K562 (cell line): ENCODE measurements around the gene DDAH2. TPM values are rescaled to one million over a fixed set of nuclear protein-coding genes. Genes with fewer than 3 reads are reported as not detected.
A peak's percentile ranks its signal among the peaks of the same experiment; 100 is the strongest.

ENCODE experiments used
- ATAC-seq: fragments of 200-7000 bp; cut with Tn5 transposase; 3 replicates; pipeline ENCODE4 v1.9.1; 2020; ENCODE audit warnings: moderate library complexity
- BruUV-seq: library from RNA; stranded (reverse); fragments of 400-500 nt; replicated peaks from 2 replicates; lab custom pipeline; 2021; lab: Mats Ljungman, UMichigan
- CTCF ChIA-PET: fragments of 300-600 bp; formaldehyde crosslinking; extraction: SDS; loops from one replicate; lab custom pipeline; 2021; ENCODE audit warnings: low intra/inter-chr PET ratio; lab: Yijun Ruan, JAX
- POLR2A ChIA-PET: fragments of 300-600, 350-650 bp; sonication (Branson Sonifier 250); formaldehyde crosslinking; extraction: SDS; loops from one replicate; lab custom pipeline; 2021; ENCODE audit warnings: antibody characterized with exemption, inconsistent platforms; lab: Yijun Ruan, JAX
- DNase-seq, 4 experiments: peaks; one replicate each; pipeline versions ENCODE4 v3.0.0 to v3.0.0-alpha.2; 2011 to 2018; ENCODE audit warnings: low spot score in 3 of 4, mixed read lengths in 3 of 4; ENCODE audit errors: extremely low read depth in 1 of 4
- FAIRE-seq: peaks from 2 replicates; lab custom pipeline; 2011; peaks lifted over from hg19 to GRCh38; lab: Jason Lieb, UNC
- H2AFZ ChIP-seq: 2 replicates; pipeline ENCODE4 v1.6.0; 2011; ENCODE audit warnings: low read depth, low read length, control low read depth, inconsistent platforms
- H3K27ac ChIP-seq: fragments of 200-600 bp; 3 replicates; pipeline ENCODE4 v1.8.0; 2011; ENCODE audit warnings: low read depth, mild to moderate bottlenecking, control low read depth, inconsistent platforms, low read length, moderate library complexity, mixed read lengths; ENCODE audit errors: extremely low read depth
- H3K27me3 ChIP-seq, 2 experiments: fragments of 300-600 bp in 1 of 2; 2 replicates in 1 of 2; 3 replicates in 1 of 2; pipeline versions ENCODE4 v1.6.0 to v1.8.0; 2011; ENCODE audit warnings: inconsistent platforms in 2 of 2, low read length in 2 of 2, mild to moderate bottlenecking in 1 of 2, mixed read lengths in 1 of 2, moderate library complexity in 1 of 2; ENCODE audit not compliant: control insufficient read depth in 2 of 2, insufficient read depth in 2 of 2
- H3K36me3 ChIP-seq: fragments of 300-600 bp; 3 replicates; pipeline ENCODE4 v1.8.0; 2011; ENCODE audit warnings: mild to moderate bottlenecking, low read length, inconsistent platforms; ENCODE audit not compliant: control insufficient read depth, insufficient read depth
- H3K4me1 ChIP-seq, 2 experiments: fragments of 200-600 bp in 1 of 2; replicated peaks in 1 of 2; 2 replicates in 1 of 2; 3 replicates in 1 of 2; pipeline versions ENCODE4 v1.5.1 to v1.8.0; 2011; ENCODE audit warnings: inconsistent platforms in 2 of 2, low read length in 2 of 2, mild to moderate bottlenecking in 1 of 2, mixed read lengths in 1 of 2, moderate library complexity in 1 of 2; ENCODE audit not compliant: control insufficient read depth in 2 of 2, insufficient read depth in 2 of 2
- H3K4me2 ChIP-seq: 2 replicates; pipeline ENCODE4 v1.6.1; 2011; ENCODE audit warnings: low read length, control low read depth, inconsistent platforms, mixed read lengths; ENCODE audit not compliant: insufficient read depth
- H3K4me3 ChIP-seq: fragments of 200-600 bp; sonication (generic), shearing (Covaris generic); 2 replicates; pipeline ENCODE4 v1.5.1; 2016; ENCODE audit warnings: control low read depth, inconsistent platforms
- H3K79me2 ChIP-seq: fragments of 200-600 bp; 3 replicates; pipeline ENCODE4 v1.8.0; 2011; ENCODE audit warnings: low read length, inconsistent platforms; ENCODE audit not compliant: control insufficient read depth, insufficient read depth
- H3K9ac ChIP-seq, 2 experiments: 2 replicates each; pipeline versions ENCODE4 v1.6.0 to v1.6.1; 2011; ENCODE audit warnings: low read depth in 2 of 2, low read length in 2 of 2, control low read depth in 1 of 2, inconsistent platforms in 1 of 2, mild to moderate bottlenecking in 1 of 2, mixed read lengths in 1 of 2; ENCODE audit not compliant: insufficient read depth in 1 of 2
- H3K9me1 ChIP-seq: one replicate; pipeline ENCODE4 v1.6.0; 2011; ENCODE audit warnings: inconsistent platforms, mild to moderate bottlenecking, low read length, moderate library complexity; ENCODE audit not compliant: control insufficient read depth, insufficient read depth
- H3K9me3 ChIP-seq: replicated peaks from 2 replicates; pipeline ENCODE4 v1.5.1; 2011; ENCODE audit warnings: low read depth, low read length, inconsistent platforms; ENCODE audit not compliant: control insufficient read depth, insufficient read depth
- H4K20me1 ChIP-seq: replicated peaks from 2 replicates; pipeline ENCODE4 v1.6.1; 2011; ENCODE audit warnings: low read length, inconsistent platforms, mixed read lengths; ENCODE audit not compliant: control insufficient read depth, insufficient read depth
- GABPB1 ChIP-seq: sonication (generic); formaldehyde crosslinking; IDR thresholded peaks from 2 replicates; pipeline ENCODE4 v1.8.0; 2022; ENCODE audit warnings: mild to moderate bottlenecking, missing genetic modification reagents
- KAT7 ChIP-seq: sonication (generic); formaldehyde crosslinking; IDR thresholded peaks from 2 replicates; pipeline ENCODE4 v1.8.0; 2022; ENCODE audit warnings: missing genetic modification reagents, mild to moderate bottlenecking, borderline replicate concordance
- TBL1XR1 ChIP-seq, 2 experiments: IDR thresholded peaks; 2 replicates each; pipeline ENCODE4 v1.6.1; 2012; ENCODE audit warnings: improper control_type of control experiment in 2 of 2, low read length in 2 of 2, mild to moderate bottlenecking in 1 of 2
- WHSC1 ChIP-seq: IDR thresholded peaks from one replicate; pipeline ENCODE4 v1.6.1; 2012; ENCODE audit warnings: low read length, control low read depth, inconsistent platforms
- WGBS: fragments of 100-300 bp; shearing (Covaris generic); methylation state at CpG from one replicate; pipeline ENCODE4 v1.1.6; 2016; ENCODE audit warnings: low coverage, mixed read lengths; ENCODE audit not compliant: insufficient coverage; ENCODE audit errors: missing lambda C conversion rate; 5-methylcytosine and 5-hydroxymethylcytosine counted together
- in situ Hi-C: fragments of 300-500 bp; cut with MboI; formaldehyde crosslinking; loops from 4 replicates; pipeline ENCODE4 v1.15.0; 2018; ENCODE audit warnings: inconsistent platforms, mixed read lengths
- intact Hi-C: fragments of 100-400 bp; cut with micrococcal nuclease; formaldehyde crosslinking; loops from 2 replicates; pipeline ENCODE4 v1.14.2; 2022
- polyA plus RNA-seq, 8 experiments: library from polyadenylated mRNA; depleted of rRNA in 4 of 8; stranded (reverse) in 5 of 8; unstranded in 3 of 8; fragments of >200 nt; fragmentation: Nextera tagmentation in 2 of 8; fragmentation: Illumina TruSeq in 1 of 8; extraction: Ambion mirVana in 2 of 8; extraction: Trizol in 1 of 8; gene quantifications; 2 replicates each; pipeline versions ENCODE4 v1.2.1 to v1.2.3, GENCODE V29; 2011 to 2014; ENCODE audit warnings: inconsistent platforms in 1 of 8, missing spikeins in 1 of 8
- total RNA-seq, 7 experiments: library from RNA; depleted of rRNA in 6 of 7; stranded (reverse); fragments of >200 nt in 6 of 7; fragmentation: Illumina TruSeq in 2 of 7; extraction: Trizol in 2 of 7; gene quantifications; 2 replicates each; pipeline versions ENCODE4 v1.2.1 to v1.2.3, GENCODE V29; 2011 to 2021; ENCODE audit warnings: low replicate concordance in 1 of 7

Gene DDAH2
- total and polyA plus RNA-seq, 9 of the 15 experiments (the other 6 are each of a cell fraction or from before 2014, with no cell fraction given): 1.8 to 45.4 (median 21.4) TPM

DNA sequence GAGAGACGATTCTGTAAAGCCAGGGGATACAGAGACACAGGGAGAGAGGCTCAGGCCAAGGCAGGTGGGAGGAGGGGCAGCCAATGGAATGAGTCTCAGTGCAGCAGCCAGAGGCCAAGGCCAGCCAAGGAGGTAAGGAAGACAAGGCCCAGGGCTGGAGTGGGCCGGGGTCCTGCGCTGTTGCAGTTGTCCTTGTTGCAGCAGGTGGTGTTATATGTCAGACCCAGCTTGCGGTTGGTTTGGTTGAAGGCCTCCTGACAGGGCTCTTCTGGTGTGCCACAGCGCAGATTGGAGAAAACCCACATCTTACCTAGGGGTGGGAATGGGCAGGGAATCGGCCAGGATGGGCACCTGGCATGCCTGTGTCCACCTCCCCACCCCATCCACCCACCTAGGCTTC lies 10.1 kb downstream of the DDAH2 start:
- in situ Hi-C loops: no loop called here

DNA sequence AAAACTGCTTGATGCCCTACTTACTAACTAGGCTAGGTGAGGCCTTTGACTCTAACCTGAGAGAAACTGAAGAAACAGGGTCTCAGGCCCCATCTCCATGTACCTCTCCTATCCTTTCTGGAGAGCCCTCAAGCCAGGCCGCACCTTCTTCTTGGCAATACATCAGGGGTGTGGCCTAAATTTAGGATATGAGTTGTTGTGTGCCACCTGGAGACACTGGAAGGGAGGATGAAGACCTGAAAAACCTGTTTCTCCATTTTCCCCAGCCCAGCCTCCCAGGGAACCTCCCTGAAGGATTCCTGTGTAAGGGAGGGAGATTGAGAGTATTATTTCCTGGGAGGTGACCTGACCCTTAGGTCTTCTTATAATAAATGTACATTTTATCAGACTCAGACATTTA lies 10.8 kb downstream of the DDAH2 start:
- Histone ChIP-seq H4K20me1 (no peaks in the 10 kb centered on the region), H3K4me2 (no peak overlapping the region), H3K79me2 (no peaks in the 10 kb centered on the region), H3K4me3 (no peak overlapping the region), H3K4me1 (peaks cover 22 to 24% of the 10 kb centered on the region in 2 experiments), H3K27ac (no peak overlapping the region), H3K36me3 (no peaks in the 10 kb centered on the region), H3K9me3 (no peaks in the 10 kb centered on the region), H3K9me1 (no peaks in the 10 kb centered on the region), H3K9ac (no peak overlapping the region), H2AFZ (no peak overlapping the region), H3K27me3 (no peaks in the 10 kb centered on the region)
- in situ Hi-C loops (no loop called here), intact Hi-C loops (no loop called here)
- no peak for FAIRE-seq
- TF ChIP-seq TBL1XR1 (IDR thresholded peaks at IDR 0.05; ENCODE audit: low read length in 2 of 2) (0 out of 4 replicates have a peak, but pooled peaks of 1 of the 2 experiments have one; percentile 10), WHSC1 (no peak)
- POLR2A ChIA-PET: interaction anchor here (0.8 to 15.0 kb wide), 4 partner anchors 6 to 18 kb away, joined by 3 to 223 read pairs (median 11); partner anchors contain the start of genes ABHD16A, CLIC1, LY6G6D and LY6G6F
- CTCF ChIA-PET: interaction anchor here (0.6 kb wide), 1 partner anchor 38 kb away, joined by 3 read pairs; the partner anchor contains the start of gene LY6G5C
- ATAC-seq: no peak
- 39% methylated on average over 1 of the region's 1 CpG for WGBS
- no peak for DNase-seq
- BruUV-seq: no TSS peak

More for the DNA sequence above, 10.1 kb downstream of the DDAH2 start:
- H3K4me2 ChIP-seq: no peak overlapping the region
- no peak overlapping the region for H3K27ac ChIP-seq
- H3K79me2 ChIP-seq: no peaks in the 10 kb centered on the region
- intact Hi-C loops: no loop called here
- no peak overlapping the region for H2AFZ ChIP-seq
- no peak for ATAC-seq
- H3K9me3 ChIP-seq: no peaks in the 10 kb centered on the region
- no peaks in the 10 kb centered on the region for H3K9me1 ChIP-seq
- peaks cover 21 to 23% of the 10 kb centered on the region in 2 experiments; a peak in 4 of 5 replicates for H3K4me1 ChIP-seq
- 52% methylated on average over 6 of the region's 6 CpGs for WGBS
- TF ChIP-seq GABPB1 (0 out of 2 replicates have a peak, but pooled peaks have one; percentile 33), KAT7 (no peak)
- TF ChIP-seq, all 486 proteins: peak for 1
- Histone ChIP-seq H3K27me3 (no peaks in the 10 kb centered on the region), H3K4me3 (no peak overlapping the region), H3K36me3 (no peaks in the 10 kb centered on the region), H4K20me1 (no peaks in the 10 kb centered on the region), H3K9ac (peak overlapping the region in 1 of 2 experiments; percentile 69; a peak in 2 of 4 replicates)
- ChIA-PET CTCF (no interaction called here), POLR2A (interaction anchor here (0.5 to 15.0 kb wide), 6 partner anchors 7 to 97 kb away, joined by 3 to 223 read pairs (median 3); partner anchors contain the start of genes ABHD16A, CLIC1, HSPA1A and LY6G6D)
- no peak for FAIRE-seq
- no TSS peak for BruUV-seq
- DNase-seq: no peak
